IPS-NIHi11 (cell line): ENCODE results near the gene RRAD.
"Not testable (repeated sequence)": the region's sequence is repeated elsewhere in the genome, so short reads cannot be mapped to it uniquely, and the experiment has no call there.

ENCODE experiments used
- DNase-seq: peaks from one replicate; pipeline ENCODE4 v3.0.0; 2012; ENCODE audit warnings: mixed read lengths, low spot score

The RRAD gene

GRCh38 chr16:66925322-66925840 is at the start of gene RRAD:
TSS of gene RRAD (minus strand) at chr16:66925535. CDS start at chr16:66925179, 356 bp downstream.
- peak; percentile 46 for DNase-seq

GRCh38 chr16:66974932-66975246 is 49.6 kb upstream of the RRAD start:
- DNase-seq, result not testable (repeated sequence)

- not testable (repeated sequence) for DNase-seq
Measured at GRCh38 chr16:66974156-66974931, 49.0 kb upstream of the RRAD start.

- no peak for DNase-seq
Measured at GRCh38 chr16:66973716-66974115, 48.4 kb upstream of the RRAD start.

GRCh38 chr16:66972983-66973382 is 47.6 kb upstream of the RRAD start:
- DNase-seq, result peak; percentile 32

GRCh38 chr16:66970775-66971720 is 45.7 kb upstream of the RRAD start:
- DNase-seq, result no peak

GRCh38 chr16:66968847-66969246 is 43.5 kb upstream of the RRAD start:
- DNase-seq, result no peak

- no peak for DNase-seq
Measured at GRCh38 chr16:66964049-66964448, 38.7 kb upstream of the RRAD start.

GRCh38 chr16:66961914-66962313 is 36.6 kb upstream of the RRAD start:
- no peak for DNase-seq

GRCh38 chr16:66961065-66961744 is 35.9 kb upstream of the RRAD start, which contains the start of gene CES3:
TSS of gene CES3 (plus strand) at chr16:66961266. CDS start at chr16:66961308, 42 bp downstream.
- peak; percentile 88 for DNase-seq

- DNase-seq, result no peak
Measured at GRCh38 chr16:66960270-66960669, 34.9 kb upstream of the RRAD start.

- no peak for DNase-seq
Measured at GRCh38 chr16:66959704-66960161, 34.4 kb upstream of the RRAD start.

- DNase-seq, result no peak
Measured at GRCh38 chr16:66958857-66959703, 33.7 kb upstream of the RRAD start.

GRCh38 chr16:66956154-66956457 is 30.8 kb upstream of the RRAD start:
- DNase-seq, result not testable (repeated sequence)

- DNase-seq, result not testable (repeated sequence)
Measured at GRCh38 chr16:66955363-66956153, 30.2 kb upstream of the RRAD start.

- DNase-seq, result peak; percentile 78
Measured at GRCh38 chr16:66954097-66954659, 28.8 kb upstream of the RRAD start.

GRCh38 chr16:66953462-66954096 is 28.2 kb upstream of the RRAD start:
- DNase-seq, result no peak

- DNase-seq, result no peak
Measured at GRCh38 chr16:66952430-66953110, 27.2 kb upstream of the RRAD start.
